Activated T-helper 1 cell treated with anti-CD3 and anti-CD28 coated beads, Interleukin-2, amount 50 U/mL, for 16 hours (primary cell): ENCODE measurements around the gene ILKAP.

Experiments used
- DNase-seq, 2 donors: peaks; one replicate each; pipeline ENCODE4 v3.0.0-alpha.2; 2020; ENCODE audit warnings: low read depth in 1 of 2, low spot score in 1 of 2

The ILKAP gene

DNA sequence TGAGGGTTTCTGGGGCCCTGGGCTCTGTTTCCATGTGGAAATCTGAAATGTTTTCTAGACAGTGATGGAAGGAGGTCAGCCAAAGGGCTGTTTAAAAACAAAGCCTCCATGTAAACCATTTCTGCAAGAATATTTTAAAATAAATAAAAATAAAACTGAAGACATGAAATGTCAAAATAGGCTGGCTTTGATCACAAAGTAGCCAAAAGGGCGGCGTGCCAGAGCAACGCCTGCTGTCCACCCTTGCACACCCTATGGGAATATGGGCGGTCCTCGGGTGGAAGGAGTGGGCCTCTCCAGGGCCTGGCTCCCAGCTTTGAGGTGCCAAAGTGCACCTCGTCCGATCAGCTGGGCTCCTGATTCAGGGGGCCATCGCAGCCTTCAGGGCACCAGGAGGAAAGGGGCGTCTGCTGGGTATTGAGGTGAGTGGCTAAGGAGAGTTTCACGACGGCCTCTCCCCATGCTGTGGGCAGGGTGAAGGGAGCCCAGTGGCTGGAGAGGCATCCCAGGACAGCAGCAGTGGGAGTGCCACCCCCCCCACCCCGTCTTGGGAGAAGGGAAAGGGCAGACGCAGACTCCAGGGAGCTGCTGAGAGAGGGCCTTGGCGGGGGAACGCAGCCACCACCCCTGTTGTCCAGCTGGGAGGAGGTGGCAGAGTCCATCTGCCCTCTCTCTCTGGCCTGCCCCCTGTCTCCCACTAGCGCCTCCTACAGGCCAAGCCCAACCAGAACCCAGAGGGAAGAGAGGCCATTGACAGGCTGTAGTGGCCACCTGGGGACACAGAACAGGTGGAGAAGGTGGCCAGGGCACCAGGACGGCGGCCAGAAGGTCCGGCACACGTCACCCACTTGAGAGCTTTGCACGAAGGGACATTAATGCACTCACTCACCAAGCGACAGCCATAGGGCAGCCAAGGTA is 50.5 kb downstream of the ILKAP start:
- no peak for DNase-seq

- DNase-seq, result no peak
Observed at GRCh38 chr2:238151628-238152235, 51.8 kb downstream of the ILKAP start.

GRCh38 chr2:238151205-238151604 is 52.3 kb downstream of the ILKAP start:
- DNase-seq, result no peak

DNA sequence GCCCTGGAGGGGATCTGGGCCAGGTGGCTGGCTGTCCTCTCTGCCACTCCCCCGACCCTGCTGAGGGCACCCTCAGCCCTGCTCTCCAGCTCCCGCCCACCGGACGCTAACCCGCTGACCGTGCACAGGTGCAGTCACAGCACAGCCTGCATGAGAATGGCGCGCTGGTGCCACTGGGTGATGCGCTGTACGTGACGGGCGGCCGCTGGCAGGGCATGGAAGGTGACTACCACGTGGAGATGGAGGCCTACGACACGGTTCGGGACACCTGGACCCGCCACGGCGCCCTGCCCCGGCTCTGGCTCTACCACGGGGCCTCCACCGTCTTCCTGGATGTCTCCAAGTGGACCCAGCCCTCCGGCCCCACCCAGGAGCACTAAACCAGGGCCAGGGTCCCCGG is 52.8 kb downstream of the ILKAP start:
- no peak for DNase-seq

DNA sequence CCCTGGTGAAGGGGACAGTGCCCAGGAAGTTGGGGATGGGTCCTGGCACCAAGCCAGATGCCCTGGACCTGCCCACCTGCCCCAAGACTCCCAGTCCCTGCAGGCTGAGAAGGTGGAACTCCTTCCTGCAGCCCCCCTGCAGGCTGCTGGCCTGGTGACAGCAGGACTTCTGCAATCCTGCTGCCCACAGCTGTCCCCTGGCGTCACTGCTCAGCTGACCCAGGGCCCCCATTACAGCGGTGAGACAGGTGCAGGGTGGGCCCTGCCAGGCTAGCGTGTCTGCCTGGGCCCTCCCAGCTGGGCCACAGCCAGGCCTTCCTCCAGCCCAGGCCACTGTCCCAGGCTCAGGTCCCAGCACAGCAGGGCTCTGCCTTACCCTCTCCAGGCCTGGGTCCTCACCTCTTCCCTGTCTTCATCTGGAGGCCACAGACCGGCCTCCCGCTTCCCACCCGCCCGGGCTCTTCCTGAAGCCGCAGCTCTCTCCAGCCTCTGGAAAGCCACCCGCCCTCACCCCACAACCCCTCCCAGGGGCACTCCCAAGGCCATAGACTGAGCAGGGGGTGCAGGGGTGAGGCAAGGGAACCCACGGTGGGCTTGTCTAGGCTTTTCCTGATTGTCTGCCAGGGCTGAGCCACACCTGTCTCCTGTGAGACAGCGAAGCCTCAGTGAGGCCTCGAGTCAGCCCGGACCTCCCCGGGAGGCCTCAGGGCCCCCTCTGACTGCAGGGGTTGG is 53.5 kb downstream of the ILKAP start:
- no peak for DNase-seq

DNA sequence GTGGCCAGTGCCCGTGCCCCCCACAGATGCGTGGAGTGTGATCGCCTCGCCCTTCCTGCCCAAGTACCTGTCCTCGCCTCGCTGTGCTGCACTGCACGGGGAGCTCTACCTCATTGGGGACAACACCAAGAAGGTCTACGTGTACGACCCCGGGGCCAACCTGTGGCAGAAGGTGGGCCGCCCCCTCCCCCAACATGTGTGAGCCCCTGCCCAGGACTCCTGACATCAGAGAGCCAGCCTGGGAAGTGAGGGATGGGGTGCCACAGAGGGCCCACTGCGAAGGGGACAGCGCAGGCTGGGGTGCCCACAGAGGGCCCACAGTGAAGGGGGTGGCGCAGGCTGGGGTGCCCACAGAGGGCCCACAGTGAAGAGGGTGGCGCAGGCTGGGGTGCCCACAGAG is 54.5 kb downstream of the ILKAP start:
- no peak for DNase-seq

- DNase-seq, result no peak
Observed at GRCh38 chr2:238146884-238147544, 56.5 kb downstream of the ILKAP start.

GRCh38 chr2:238145851-238146250 is 57.6 kb downstream of the ILKAP start:
- no peak for DNase-seq

DNA sequence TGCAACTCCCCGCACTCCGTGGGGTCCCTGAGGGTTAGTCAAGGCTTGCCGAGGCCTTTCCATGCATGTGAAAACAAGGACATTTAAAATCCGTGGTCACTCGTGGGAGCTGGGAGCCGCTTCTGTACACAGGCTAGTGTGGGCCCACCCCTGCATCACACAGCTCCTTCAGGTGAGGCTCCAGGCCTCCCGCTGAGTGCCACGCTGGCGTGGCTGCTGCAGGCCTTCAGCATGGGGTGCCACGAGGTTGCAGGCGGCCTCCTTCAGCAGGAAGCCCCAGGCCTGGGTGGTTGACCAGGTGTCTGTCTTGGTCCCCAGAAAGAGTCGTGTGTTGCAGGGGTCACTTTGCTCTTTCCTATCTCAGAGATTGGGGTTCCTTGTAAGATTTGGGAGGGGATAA is 58.4 kb downstream of the ILKAP start:
- DNase-seq, result no peak

GRCh38 chr2:238144262-238144661 is 59.2 kb downstream of the ILKAP start:
- no peak for DNase-seq

GRCh38 chr2:238143239-238143951 is 60.1 kb downstream of the ILKAP start:
- no peak for DNase-seq

GRCh38 chr2:238142382-238143205 is 60.9 kb downstream of the ILKAP start:
- no peak for DNase-seq

DNA sequence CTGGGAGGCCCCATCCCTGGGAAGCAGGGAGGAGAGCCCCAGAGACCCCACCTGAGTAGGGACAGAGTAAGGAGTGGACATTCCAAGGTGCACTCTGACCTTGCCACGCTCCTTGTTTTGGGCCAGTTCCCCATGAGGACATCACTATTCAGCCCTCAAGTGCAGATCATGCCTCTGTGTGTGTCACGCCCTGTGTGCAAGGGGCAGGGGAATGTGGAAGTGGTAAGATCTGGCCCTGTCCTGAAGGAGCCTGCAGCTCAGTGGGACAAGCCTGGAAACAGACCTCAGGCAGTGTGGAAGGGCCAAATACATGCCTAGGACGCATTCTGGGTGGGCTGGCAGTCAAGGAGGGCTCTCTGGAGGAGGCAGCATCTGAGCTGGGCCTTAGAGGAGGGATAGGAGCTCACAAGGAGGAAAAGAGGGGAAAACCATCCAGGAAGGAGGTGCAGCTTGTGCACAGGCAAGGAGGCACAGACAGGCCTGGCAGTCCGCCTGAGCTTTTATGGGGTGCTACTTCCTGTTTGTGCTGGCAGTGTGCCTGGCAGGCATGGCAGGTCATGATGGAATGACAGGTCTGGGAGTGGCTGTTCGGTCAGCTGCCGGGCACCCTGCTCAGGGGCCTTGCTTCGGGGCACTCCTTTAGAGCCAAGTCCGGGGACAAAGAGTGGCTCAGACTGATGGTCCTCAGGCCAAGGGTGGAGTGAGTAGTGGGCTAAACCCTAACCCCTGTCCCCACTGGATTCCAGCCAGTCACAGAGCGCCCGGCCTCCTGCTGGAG is 61.8 kb downstream of the ILKAP start:
- no peak for DNase-seq

- no peak for DNase-seq
Observed at GRCh38 chr2:238140721-238141540, 62.6 kb downstream of the ILKAP start.

GRCh38 chr2:238140040-238140439 is 63.5 kb downstream of the ILKAP start:
- no peak for DNase-seq

DNA sequence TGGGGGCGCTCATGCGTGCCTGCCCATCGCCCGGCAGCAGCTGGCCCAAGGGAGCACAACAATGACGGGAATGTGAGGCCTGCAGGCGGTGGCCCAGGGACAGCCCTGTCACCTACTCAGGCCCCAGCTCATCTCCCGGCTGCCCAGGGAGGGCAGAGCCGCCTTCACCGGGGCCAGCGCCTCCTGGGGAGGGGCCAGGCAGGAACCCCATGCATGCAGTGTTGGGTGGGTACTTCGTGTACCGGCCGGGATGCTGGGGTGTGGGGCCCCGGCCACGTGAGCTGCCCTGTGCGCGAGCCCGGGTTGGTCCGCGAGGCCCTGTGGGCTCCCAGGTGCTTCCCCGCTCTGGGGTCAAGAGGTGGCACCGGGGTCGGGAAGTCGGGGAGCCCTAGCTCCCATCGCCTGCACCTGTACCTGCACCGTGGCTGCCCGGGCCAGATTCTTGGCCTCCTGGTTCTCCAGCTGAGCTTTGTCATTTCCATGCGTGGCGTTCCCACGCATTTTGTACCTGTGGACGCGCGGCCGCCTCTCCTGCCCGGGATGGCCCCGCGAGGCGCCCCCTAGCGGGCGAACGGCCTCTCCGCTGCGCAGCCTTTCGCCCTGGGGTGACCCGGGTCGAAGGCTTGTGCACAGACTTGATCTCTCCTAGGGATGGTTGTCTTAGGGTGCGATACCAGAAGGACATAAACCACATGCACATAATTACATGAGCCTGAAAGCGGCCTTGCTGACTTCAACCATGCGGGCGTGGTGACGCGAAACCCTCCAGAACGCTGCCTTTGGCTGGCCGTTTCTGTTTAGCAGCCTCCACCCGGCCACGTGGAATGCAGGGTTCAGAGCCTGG is 64.1 kb downstream of the ILKAP start:
- no peak for DNase-seq
